ENCODE measurements around the gene LCTL. TPM values are rescaled to one million over a fixed set of nuclear protein-coding genes. Genes with fewer than 3 reads are reported as not detected.
A peak's percentile ranks its signal among the peaks of the same experiment; 100 is the strongest.

LCTL gene
- total RNA-seq, 1 experiment from 2014 or later: not detected

- ATAC-seq (peak; percentile 82), DNase-seq (ENCODE audit: low read depth, low spot score) (peak; percentile 76)
- Histone ChIP-seq H3K9me2 (ENCODE audit: insufficient read depth) (no peaks in the 10 kb centered on the region), H3K27me3 (ENCODE audit: insufficient read depth, low read length) (no peaks in the 10 kb centered on the region), H4K20me1 (ENCODE audit: insufficient read depth) (peaks cover 32% of the 10 kb centered on the region; the same call in 1 of the 2 replicates), H3K9me3 (ENCODE audit: control insufficient read depth in 1 of 2, insufficient read depth in 1 of 2, low read depth in 1 of 2, low read length in 2 of 2) (no peaks in the 10 kb centered on the region), H2AFZ (ENCODE audit: low read depth, low read length, poor library complexity, severe bottlenecking) (peak within 1 kb of the TSS; percentile 93), H3K27ac (ENCODE audit: low read depth, low read length) (peak within 1 kb of the TSS; percentile 86), H3K36me3 (ENCODE audit: control insufficient read depth in 1 of 2, insufficient read depth in 2 of 2, low read length in 2 of 2) (peaks cover 46 to 47% of the 10 kb centered on the region in 2 experiments), H3K9ac (ENCODE audit: low read length) (peak within 1 kb of the TSS; percentile 99), H3K4me3 (replicated peaks in 1 of 2; ENCODE audit: low read depth in 1 of 2, low read length in 2 of 2) (peak within 1 kb of the TSS; percentile 90 to 98), H3K4me1 (ENCODE audit: control insufficient read depth in 1 of 2, insufficient read depth in 2 of 2, low read length in 2 of 2) (peaks cover 4 to 27% of the 10 kb centered on the region in 2 experiments; a peak in 3 of 4 replicates), H3K4me2 (ENCODE audit: low read length) (peak within 1 kb of the TSS; percentile 86), H3K79me2 (ENCODE audit: insufficient read depth, low read length) (peaks cover 88% of the 10 kb centered on the region)
- ChIA-PET POLR2A (interaction anchor here (0.8 to 1.0 kb wide), 4 partner anchors 10 to 62 kb away, joined by 3 read pairs; partner anchors contain the start of gene LCTL), RAD21 (ENCODE audit: low non-redundant PET in 1 of 2, low total read pairs in 2 of 2, uncharacterized antibody in 2 of 2, unreplicated experiment in 2 of 2) (no interaction called here), CTCF (no interaction called here)
- BruUV-seq (replicated peaks): no TSS peak
- intact Hi-C loops (cut with micrococcal nuclease): no loop called here
- peak; percentile 81 for TF ChIP-seq MAX (IDR thresholded peaks at IDR 0.05)
- TF ChIP-seq SIN3A (IDR thresholded peaks at IDR 0.05; ENCODE audit: low read depth): peak; percentile 77
- peak; percentile 93 for TF ChIP-seq POLR2A (IDR thresholded peaks at IDR 0.05; ENCODE audit: borderline replicate concordance, extremely low read depth, insufficient read depth, insufficient read length)
- TF ChIP-seq JUND (IDR thresholded peaks at IDR 0.05): no peak
- TF ChIP-seq YY1 (IDR thresholded peaks at IDR 0.05; ENCODE audit: extremely low read depth, insufficient replicate concordance, low read depth, low read length): peak; percentile 85
- TF ChIP-seq POLR2AphosphoS5 (IDR thresholded peaks at IDR 0.05; ENCODE audit: low read depth, low read length): peak; percentile 94
- TF ChIP-seq ELF1 (IDR thresholded peaks at IDR 0.05; ENCODE audit: borderline replicate concordance, low read depth): peak; percentile 39; the same call in 1 of the 2 replicates
- peak; percentile 88 for TF ChIP-seq ZBTB33 (IDR thresholded peaks at IDR 0.05; ENCODE audit: extremely low read depth, insufficient replicate concordance, low read length)
- TF ChIP-seq SP1 (IDR thresholded peaks at IDR 0.05; ENCODE audit: low read depth): peak; percentile 51
- no peak for TF ChIP-seq ZNF274 (IDR thresholded peaks at IDR 0.05; ENCODE audit: low read depth, low read length)
Observed at GRCh38 chr15:66504563-66505429, 61.0 kb downstream of the LCTL start, which contains the start of the genes RPL4 and ZWILCH. TSS of gene RPL4 (minus strand) at chr15:66504855. CDS start at chr15:66504790, 65 bp downstream. TSS of gene ZWILCH (plus strand) at chr15:66505326. CDS start at chr15:66505339, 13 bp downstream.
